Brain pericyte (primary cell): Measurements from ENCODE around the gene ZNF281.
"Not testable (repeated sequence)": the region's sequence is repeated elsewhere in the genome, so short reads cannot be mapped to it uniquely, and the experiment has no call there.

ENCODE experiments used
- DNase-seq: peaks from one replicate; pipeline ENCODE4 v3.0.0-alpha.2; 2012; ENCODE audit warnings: low read depth, low spot score

ZNF281 gene

DNA sequence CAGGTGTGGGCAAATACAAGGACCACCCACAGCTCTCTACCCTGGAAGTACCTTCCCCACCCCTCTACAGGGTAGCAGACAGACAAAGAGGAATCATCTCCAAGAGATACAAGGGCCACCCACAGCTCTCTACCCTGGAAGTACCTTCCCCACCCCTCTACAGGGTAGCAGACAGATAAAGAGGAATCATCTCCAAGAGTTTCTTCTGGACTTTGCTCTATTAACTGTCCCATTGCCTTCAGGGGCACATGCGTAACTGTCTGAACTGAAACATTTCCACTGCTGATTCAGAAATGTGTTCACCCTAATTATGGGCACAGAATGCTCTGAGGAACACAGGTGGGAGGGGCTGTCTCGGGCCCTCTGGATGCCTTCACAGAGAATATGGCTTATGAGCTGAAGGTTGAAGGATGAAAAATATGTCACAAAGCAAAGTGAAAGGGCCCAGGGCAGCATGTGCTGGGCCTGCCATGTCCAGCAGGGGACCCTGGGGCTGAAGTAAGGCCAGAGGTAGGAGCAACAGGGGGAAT lies 43.9 kb downstream of the ZNF281 start:
- no peak for DNase-seq

DNA sequence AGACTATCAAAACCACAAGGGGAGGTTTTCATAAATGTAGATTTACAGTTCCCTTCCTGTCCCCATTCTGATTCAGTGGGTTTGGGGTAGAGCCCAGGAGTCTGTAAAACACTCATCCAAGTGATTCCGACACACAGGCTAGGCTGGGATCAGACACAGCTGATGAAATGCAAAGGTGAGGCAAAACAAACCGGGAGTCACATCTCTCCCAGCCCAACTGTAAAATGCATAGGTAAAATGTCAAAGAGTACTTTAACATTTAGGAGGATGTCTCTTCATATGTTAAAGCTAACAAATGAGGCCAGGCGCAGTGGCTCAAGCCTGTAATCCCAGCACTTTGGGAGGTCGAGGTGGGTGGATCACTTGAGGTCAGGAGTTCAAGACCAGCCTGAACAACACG lies 45.0 kb downstream of the ZNF281 start:
- no peak for DNase-seq

GRCh38 chr1:200364091-200364759 lies 45.6 kb downstream of the ZNF281 start:
- no peak for DNase-seq

DNA sequence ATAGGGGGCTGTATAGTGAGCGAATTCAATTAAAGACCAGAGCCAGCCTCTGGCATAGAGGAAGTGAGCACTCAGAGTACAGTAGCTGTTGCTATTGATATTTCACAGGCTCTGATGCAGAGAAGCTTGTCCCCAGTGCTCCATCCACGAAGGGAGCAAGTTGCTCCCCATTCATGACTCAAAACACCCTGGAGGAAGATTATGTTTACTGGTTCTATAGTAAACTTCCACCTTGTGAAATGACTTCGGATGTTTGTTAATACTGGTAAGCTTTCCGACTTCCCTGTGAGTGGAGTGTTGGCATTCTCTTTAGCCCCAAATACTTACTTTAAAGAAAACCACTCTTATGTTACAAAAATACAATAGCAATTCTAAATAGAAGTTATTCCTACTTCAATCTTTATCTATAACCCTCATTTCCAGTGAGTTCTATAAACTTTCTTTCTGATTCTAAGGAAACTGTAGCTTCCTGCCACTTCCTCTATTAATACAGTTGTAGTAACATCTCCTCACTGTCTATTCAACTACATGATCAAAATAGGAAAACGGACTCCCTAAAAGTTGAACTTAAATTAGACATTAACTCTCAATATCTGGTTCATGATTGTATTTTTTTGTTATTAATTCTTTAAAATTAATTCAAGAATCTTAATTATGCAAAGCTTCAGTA lies 46.4 kb downstream of the ZNF281 start:
- DNase-seq = no peak

GRCh38 chr1:200362421-200362820 lies 47.4 kb downstream of the ZNF281 start:
- DNase-seq = no peak

DNA sequence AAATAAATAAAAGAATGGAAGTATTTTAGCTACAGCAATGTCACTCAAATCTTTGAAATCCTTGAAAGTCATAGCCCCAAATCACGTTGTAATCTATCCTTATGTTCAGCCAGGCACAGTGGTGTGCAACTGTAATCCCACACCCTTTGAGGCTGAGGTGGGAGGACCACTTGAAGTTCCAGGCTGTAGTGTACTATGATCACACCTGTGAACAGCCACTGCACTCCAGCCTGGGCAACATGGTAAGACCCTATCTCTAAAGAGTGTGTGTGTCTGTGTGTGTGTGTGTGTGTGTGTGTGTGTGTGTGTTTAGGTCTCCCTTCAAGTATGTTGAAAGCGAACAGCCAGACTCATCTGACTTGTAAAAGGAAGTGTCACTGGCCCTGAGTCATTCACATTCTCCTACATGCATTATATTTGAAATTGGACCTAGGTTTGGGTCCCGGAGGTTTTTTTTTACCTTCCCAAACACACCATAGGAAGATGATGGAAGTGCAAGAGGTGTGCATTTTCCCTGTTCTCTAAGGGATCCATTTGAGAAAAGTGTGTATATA lies 50.1 kb downstream of the ZNF281 start:
- DNase-seq = no peak

GRCh38 chr1:200357925-200358324 lies 51.9 kb downstream of the ZNF281 start:
- not testable (repeated sequence) for DNase-seq

DNA sequence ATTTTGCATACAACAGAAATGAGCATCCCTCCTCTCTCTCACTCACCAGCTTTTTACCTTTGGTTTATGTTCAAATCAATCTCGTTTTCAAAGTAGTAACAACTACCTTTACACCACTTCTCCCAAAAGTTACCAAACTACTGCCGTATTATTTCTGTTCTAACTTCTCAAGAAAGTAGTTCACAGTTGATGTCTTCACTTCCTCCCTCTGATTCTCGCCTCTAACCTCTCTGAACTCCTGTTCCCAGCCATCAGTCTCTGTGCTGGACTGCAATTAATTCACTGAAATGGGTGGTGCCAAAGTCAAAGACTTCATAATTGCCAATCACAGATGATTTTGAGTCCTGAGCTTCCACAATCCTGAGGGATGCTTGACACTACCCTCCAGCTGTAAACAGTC lies 54.0 kb downstream of the ZNF281 start:
- no peak for DNase-seq
